Measurements from ENCODE around the gene TRIM75. TPM values are rescaled to one million over a fixed set of nuclear protein-coding genes. Genes with fewer than 3 reads are reported as not detected.

The TRIM75 gene
- not detected for total RNA-seq

DNA sequence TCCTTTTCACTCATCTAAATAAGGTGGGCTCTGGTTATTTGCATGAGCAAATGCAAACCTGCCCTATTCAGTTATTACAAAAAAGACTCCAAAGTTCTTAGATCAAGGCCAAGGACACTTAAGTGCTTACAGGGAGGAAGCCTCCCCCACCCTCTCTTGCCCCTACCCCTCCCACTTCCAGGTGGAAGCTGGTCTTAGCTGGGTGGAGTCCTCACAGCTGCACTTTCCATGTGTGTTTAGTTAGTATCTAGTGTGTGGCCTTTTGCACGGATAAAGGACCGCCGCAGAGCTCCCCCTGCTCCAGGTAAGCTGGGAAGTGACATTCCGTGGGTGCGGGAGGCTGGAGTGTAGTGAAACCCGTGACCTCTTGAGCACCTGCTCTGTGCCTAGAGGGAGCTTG, at the start of gene TRIM75:
Gene TRIM75 (plus strand): TSS at position 222 of the 400 bp plus-strand sequence. CDS start 5,282 bp downstream, outside the sequence.
- TF ChIP-seq, protein P1, sequence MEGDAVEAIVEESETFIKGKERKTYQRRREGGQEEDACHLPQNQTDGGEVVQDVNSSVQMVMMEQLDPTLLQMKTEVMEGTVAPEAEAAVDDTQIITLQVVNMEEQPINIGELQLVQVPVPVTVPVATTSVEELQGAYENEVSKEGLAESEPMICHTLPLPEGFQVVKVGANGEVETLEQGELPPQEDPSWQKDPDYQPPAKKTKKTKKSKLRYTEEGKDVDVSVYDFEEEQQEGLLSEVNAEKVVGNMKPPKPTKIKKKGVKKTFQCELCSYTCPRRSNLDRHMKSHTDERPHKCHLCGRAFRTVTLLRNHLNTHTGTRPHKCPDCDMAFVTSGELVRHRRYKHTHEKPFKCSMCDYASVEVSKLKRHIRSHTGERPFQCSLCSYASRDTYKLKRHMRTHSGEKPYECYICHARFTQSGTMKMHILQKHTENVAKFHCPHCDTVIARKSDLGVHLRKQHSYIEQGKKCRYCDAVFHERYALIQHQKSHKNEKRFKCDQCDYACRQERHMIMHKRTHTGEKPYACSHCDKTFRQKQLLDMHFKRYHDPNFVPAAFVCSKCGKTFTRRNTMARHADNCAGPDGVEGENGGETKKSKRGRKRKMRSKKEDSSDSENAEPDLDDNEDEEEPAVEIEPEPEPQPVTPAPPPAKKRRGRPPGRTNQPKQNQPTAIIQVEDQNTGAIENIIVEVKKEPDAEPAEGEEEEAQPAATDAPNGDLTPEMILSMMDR (IDR thresholded peaks at IDR 0.05; ENCODE audit: low read depth), result no peak

DNA sequence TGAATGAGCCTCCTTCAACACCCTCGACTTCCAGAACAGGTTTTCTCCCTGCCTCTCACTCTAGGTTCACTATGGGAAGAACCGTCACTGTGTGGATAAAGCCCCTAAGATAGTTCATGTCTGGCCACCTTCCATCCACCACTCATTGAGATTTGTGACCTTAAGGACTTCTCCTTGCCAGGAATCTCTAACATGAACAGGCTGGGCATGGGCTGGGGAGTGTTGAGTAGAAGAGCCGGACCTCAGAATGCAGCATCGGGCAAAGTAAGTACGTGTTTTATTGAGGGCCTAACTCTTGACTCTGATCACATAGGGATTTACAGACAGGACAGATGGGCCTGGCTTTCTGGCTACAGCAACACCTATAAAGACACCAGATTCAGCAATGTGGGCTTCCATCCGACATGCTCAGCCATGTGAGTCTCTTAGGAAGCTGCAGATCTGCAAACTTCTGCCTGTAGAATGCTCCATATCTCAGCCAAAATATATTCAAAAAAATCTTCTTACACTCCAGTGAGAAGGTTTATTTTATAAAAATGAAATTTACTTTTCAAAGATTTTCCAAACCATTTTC, 48.2 kb upstream of the TRIM75 start:
- TF ChIP-seq, protein P1 (IDR thresholded peaks at IDR 0.05; ENCODE audit: low read depth), result no peak

DNA sequence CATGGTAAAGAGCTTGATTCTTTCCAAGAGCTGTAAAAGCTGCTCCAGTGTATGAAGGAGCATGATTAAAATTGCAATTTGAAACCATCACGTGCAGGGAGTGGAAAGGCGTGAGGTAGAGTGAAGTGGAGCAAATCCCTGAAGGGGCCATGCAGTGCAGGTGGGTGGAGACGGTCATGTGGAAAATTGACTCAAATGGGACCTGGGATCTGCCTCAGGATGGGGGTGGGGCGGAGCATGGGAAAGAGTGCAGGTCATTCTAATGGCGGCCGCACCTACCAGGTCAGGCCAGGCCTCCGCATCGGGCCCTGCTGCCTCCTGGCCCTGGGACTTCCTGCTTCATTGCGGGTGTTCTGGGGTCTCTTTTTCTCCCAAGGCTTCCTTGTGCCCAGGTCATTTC, 47.2 kb upstream of the TRIM75 start:
- TF ChIP-seq, protein P1 (IDR thresholded peaks at IDR 0.05; ENCODE audit: low read depth), result no peak

DNA sequence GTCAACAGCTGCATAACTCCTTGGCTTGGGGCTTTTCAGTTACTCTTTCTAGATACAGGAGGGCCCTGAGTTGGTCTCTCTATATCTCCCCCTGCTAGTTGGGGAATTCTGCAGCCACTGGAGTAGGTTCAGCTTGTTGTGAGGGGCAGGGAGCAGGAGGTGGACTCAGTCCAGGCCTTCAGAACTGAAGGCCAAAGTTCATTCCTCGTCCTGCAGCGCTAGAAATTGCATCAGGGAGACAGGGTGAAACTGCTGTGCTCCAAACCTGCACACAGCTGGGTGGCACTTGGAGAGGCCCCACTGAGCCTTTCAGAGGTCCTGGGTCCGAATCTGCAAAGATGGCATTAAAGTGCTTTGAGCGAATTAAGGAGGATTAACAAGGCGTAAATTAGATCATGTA, 46.8 kb upstream of the TRIM75 start:
- TF ChIP-seq, protein P1 (IDR thresholded peaks at IDR 0.05; ENCODE audit: low read depth), result no peak

DNA sequence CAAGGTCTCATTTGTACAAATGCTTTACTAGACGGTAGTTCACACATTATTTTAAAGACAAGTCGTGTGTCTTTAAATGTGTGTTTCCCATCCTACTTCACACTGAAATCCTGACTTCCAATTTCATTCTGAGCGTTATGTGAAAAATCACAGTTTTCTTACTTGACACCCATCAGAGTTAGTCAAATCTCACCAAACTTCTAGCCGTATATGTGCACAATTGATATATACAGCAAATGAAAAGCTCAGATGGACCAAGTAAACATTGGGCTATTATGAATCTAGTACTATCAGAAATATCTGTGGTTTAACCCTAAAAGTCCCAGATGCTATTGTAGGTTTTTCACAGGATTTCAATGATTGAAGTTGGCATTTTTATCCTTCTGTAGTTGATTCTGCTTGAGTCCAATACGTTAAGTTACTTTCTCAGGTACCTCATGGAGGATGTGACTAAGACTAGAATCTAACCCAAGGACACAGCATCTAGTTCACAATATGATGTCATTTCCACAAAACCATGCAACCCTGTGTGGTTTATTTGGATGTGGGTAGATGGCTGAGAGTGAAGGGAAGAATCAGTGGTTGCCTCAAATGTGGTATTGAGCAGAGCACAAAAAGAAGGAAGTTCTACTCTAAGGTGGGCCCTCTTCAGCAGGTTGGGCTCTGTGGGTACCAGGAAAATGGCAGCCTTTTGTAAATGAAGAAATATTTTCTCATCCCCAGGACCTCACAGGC, 44.0 kb upstream of the TRIM75 start:
- TF ChIP-seq, protein P1 (IDR thresholded peaks at IDR 0.05; ENCODE audit: low read depth), result no peak

DNA sequence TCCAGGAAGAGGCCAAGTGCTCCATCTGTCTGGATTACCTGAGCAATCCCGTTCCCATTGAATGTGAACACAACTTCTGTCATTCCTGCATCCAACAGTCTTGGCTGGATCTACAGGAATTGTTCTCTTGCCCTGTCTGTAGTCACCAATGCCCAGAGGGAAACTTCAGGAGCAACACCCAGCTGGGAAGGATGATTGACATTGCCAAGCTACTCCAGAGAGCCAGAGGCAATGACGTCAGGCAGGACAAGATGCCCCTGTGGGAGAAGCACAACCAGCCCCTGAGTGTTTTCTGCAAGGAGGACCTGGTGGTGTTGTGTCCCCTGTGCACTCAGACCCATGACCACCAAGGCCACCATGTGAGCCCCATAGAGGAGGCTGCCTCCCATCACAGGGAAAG, 43.2 kb upstream of the TRIM75 start:
- TF ChIP-seq, protein P1 (IDR thresholded peaks at IDR 0.05; ENCODE audit: low read depth), result no peak

DNA sequence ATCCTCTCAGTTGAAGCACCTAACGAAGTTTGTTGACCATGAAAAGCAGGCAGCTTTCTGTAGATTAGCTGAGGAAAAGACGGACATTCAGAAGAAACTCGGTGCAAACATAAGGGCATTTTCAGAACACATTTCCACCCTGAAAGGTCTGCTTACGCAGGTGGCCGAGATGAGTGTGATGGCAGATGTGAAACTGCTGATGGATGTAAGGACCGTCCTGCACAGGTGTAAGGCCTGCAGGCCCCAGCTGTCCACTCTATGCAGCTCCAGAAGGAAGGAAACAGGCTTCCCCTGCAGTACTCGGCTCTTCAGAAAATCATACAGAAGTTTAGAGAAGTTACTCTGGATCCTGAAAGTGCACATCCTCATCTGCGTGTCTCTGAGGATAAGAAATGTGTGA, 42.7 kb upstream of the TRIM75 start:
- TF ChIP-seq, protein P1 (IDR thresholded peaks at IDR 0.05; ENCODE audit: low read depth), result no peak

Data from subcutaneous adipose tissue (tissue), 4 donors.